ENCODE results near the gene XIRP2. TPM values are rescaled to one million over a fixed set of nuclear protein-coding genes. Genes with fewer than 3 reads are reported as not detected.

Gene XIRP2
- total and polyA plus RNA-seq, 2 of the 13 experiments (the other 11 are each of a cell fraction or from before 2014, with no cell fraction given): 0.04 to 0.05 TPM

GRCh38 chr2:167103028-167103756 is 214.9 kb downstream of the XIRP2 start (continued):
- TF ChIP-seq MLXIP (CRISPR knock-in tag; IDR thresholded peaks at IDR 0.05; ENCODE audit: borderline replicate concordance) (no peak), RNF219 (CRISPR knock-in tag; IDR thresholded peaks at IDR 0.05) (no peak), ZNF839 (CRISPR knock-in tag; IDR thresholded peaks at IDR 0.05; ENCODE audit: borderline replicate concordance) (no peak), HIC2 (CRISPR knock-in tag; IDR thresholded peaks at IDR 0.05; ENCODE audit: low read depth) (no peak), NAIF1 (CRISPR knock-in tag; IDR thresholded peaks at IDR 0.05; ENCODE audit: borderline replicate concordance) (no peak), ZNF382 (CRISPR knock-in tag; IDR thresholded peaks at IDR 0.05; ENCODE audit: borderline replicate concordance) (no peak), ADNP (CRISPR knock-in tag; IDR thresholded peaks at IDR 0.05) (no peak), ZNF709 (CRISPR knock-in tag; IDR thresholded peaks at IDR 0.05) (no peak), DR1 (CRISPR knock-in tag; IDR thresholded peaks at IDR 0.05) (no peak), DRAP1 (CRISPR knock-in tag; IDR thresholded peaks at IDR 0.05) (peak; percentile 48; the same call in 1 of the 2 replicates), ZNF530 (CRISPR knock-in tag; IDR thresholded peaks at IDR 0.05; ENCODE audit: low read depth) (no peak), HMG20B (CRISPR knock-in tag; conservative IDR thresholded peaks at IDR 0.05) (peak; percentile 98), ZNF101 (CRISPR knock-in tag; IDR thresholded peaks at IDR 0.05; ENCODE audit: borderline replicate concordance, low read depth) (no peak), FOSL1 (CRISPR knock-in tag; IDR thresholded peaks at IDR 0.05; ENCODE audit: borderline replicate concordance) (peak; percentile 41; the same call in 1 of the 2 replicates), ZNF292 (CRISPR knock-in tag; IDR thresholded peaks at IDR 0.05; ENCODE audit: borderline replicate concordance, low read depth) (peak; percentile 34; the same call in 1 of the 2 replicates), HIVEP1 (CRISPR knock-in tag; IDR thresholded peaks at IDR 0.05) (no peak), ZNF704 (CRISPR knock-in tag; IDR thresholded peaks at IDR 0.05; ENCODE audit: borderline replicate concordance) (no peak), ZNF224 (CRISPR knock-in tag; IDR thresholded peaks at IDR 0.05) (no peak)
